NCI-H2081 (cell line): Measurements from ENCODE around the gene GBE1.
A peak's percentile ranks its signal among the peaks of the same experiment; 100 is the strongest.

ENCODE experiments used
- DNase-seq, 2 experiments: peaks; one replicate each; lab custom pipeline; 2025; lab: John Stamatoyannopoulos, UW

GBE1 gene

GRCh38 chr3:81468391-81468790 lies 293.1 kb downstream of the GBE1 start:
- DNase-seq = no peak

GRCh38 chr3:81466201-81466560 lies 295.3 kb downstream of the GBE1 start:
- no peak for DNase-seq

GRCh38 chr3:81465510-81466200 lies 295.8 kb downstream of the GBE1 start:
- no peak for DNase-seq

- DNase-seq = no peak
These were observed 297.7 kb downstream of the GBE1 start for GRCh38 chr3:81463781-81464180.

GRCh38 chr3:81462921-81463320 lies 298.5 kb downstream of the GBE1 start:
- DNase-seq = peak in 1 of 2 experiments; percentile 13

GRCh38 chr3:81459733-81460132 lies 301.7 kb downstream of the GBE1 start:
- DNase-seq = no peak

GRCh38 chr3:81452418-81452817 lies 309.0 kb downstream of the GBE1 start:
- DNase-seq = no peak

GRCh38 chr3:81451611-81452010 lies 309.8 kb downstream of the GBE1 start:
- no peak for DNase-seq

GRCh38 chr3:81451140-81451539 lies 310.3 kb downstream of the GBE1 start:
- DNase-seq = no peak

- no peak for DNase-seq
These were observed 314.6 kb downstream of the GBE1 start for GRCh38 chr3:81446806-81447205.

GRCh38 chr3:81445712-81446111 lies 315.7 kb downstream of the GBE1 start:
- no peak for DNase-seq

- no peak for DNase-seq
These were observed 316.5 kb downstream of the GBE1 start for GRCh38 chr3:81444817-81445460.

- no peak for DNase-seq
These were observed 317.5 kb downstream of the GBE1 start for GRCh38 chr3:81443958-81444357.

GRCh38 chr3:81443457-81443782 lies 318.0 kb downstream of the GBE1 start:
- no peak for DNase-seq

GRCh38 chr3:81442758-81443456 lies 318.5 kb downstream of the GBE1 start:
- DNase-seq = no peak

GRCh38 chr3:81440661-81441060 lies 320.8 kb downstream of the GBE1 start:
- no peak for DNase-seq
